GM19397 (cell line): ENCODE measurements around the gene CDK5RAP2.
A peak's percentile ranks its signal among the peaks of the same experiment; 100 is the strongest.
"Not testable (repeated sequence)": the region's sequence is repeated elsewhere in the genome, so short reads cannot be mapped to it uniquely, and the experiment has no call there.

Experiments used
- ATAC-seq: cut with Tn5 transposase; IDR thresholded peaks from one replicate; pipeline ENCODE4 v1.9.1; 2021; ENCODE audit warnings: mild to moderate bottlenecking, moderate library complexity; ENCODE audit not compliant: unreplicated experiment

Gene CDK5RAP2

DNA sequence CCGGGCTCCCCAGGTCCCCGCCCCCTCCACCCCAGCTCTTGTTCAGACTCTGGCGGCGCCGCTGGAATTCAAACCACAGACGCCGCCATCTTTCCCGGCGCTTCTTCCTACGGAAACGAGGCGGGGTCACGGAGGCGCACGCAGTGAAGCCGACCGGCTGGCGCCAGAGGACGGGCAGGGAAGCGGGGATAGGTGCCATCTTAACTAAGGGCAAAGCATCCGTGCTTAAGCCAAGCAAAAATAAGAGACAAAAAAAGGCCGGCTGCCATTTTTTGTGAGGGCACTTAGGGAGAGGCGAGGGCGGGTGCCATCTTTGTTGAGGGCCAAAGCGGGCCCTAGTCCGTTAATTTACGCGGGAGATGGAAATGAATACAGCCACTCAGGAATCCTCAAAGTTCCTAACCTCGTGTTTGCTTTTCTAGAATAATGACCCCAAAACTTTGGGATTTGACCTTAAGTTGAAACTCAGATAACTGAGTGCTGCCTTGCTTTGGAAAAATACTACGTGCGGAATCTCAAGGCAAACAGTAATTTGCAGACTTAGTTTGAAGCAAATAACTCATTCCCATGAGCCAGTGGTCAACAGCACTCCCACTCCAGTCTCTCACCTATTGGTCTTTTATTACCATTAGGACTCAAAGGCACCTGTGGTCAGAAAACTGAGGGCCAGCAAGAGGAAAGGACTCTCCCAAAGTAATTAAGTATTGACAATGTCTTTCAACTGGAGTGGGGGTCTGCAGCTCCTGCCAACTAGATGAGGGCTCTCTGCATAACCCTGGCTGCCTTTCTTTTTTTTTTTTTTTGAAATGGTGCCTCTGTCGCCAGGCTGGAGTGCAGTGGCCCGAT is at the start of gene CDK5RAP2:
Gene CDK5RAP2, minus strand, starts transcription at position 117 of the 846 bp plus-strand sequence. CDS start 189 bp downstream, outside the sequence.
- peak; percentile 96 for ATAC-seq

DNA sequence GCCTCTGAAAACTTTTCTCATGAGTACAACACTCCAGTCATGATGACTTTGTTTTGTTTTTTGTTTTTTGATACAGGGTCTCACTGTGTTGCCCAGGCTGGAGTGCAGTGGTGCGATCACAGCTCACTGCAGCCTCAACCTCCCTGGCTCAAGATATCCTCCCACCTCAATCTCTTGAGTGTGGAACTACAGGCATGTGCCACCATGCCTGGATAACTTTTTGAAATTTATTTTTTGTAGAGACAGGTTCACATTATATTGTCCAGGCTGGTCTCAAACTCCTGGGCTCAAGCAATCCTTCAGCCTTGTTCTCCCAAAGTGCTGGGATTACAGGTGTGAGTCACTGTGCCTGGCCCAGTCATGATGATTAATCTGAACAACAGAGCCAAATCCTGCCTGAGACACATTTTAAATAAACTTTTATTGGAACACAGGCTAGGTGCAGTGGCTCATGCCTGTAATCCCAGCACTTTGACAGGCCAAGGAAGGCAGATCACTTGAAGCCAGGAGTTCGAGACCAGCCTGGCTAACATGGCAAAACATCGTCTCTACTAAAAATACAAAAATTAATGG is 49.0 kb upstream of the CDK5RAP2 start:
- ATAC-seq = not testable (repeated sequence)

DNA sequence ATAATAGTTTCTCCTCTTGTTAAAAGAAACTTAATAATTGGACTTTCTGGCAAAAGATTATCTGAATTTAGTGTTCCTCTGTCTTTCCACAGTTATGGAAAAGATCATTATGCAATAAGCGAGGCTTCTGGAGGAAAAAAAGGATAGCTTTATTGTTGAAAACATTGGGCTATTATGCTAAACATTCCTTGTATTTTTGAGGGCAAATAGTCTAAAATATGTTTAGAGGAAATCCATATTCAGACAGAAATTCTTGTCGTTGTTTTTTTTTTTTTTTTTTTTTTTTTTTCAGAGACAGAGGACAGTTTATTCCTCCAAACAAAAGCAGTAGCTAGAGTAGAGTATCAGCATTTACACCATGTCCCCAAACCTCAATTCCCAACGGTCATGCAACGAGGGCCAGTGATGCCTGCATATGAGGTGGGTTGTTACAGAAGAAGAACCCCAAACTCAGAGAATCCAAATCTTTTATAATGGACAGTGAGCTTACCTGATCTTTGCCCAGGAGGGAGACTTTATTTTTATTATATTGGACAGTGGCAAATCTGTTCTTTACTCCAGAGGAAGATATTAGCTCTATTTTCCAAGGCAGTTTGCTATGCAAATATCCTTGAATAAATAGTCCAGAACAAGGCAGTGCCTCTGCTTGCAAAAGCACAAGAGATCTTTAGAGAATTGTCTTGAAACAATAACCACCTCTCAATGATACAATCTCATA is 48.4 kb upstream of the CDK5RAP2 start:
- ATAC-seq = no peak

DNA sequence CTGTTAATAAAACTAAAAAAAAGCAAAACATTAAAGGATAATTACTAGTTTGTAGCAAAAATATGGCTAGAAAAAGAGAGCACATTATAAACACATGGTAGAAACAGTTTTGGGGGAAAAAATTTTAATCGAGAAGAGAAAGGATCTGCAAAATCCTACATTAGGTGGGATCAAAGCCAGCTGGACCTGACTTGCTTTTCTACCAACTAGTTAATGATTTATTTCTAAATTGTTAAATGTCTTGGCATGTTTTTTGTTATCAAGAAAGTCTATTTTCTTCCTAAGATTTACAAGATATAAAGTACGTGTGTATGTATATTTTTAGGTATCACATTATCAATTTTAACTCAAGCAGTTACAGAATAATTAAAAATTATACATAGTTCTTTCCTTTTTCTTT is 47.1 kb upstream of the CDK5RAP2 start:
- no peak for ATAC-seq

DNA sequence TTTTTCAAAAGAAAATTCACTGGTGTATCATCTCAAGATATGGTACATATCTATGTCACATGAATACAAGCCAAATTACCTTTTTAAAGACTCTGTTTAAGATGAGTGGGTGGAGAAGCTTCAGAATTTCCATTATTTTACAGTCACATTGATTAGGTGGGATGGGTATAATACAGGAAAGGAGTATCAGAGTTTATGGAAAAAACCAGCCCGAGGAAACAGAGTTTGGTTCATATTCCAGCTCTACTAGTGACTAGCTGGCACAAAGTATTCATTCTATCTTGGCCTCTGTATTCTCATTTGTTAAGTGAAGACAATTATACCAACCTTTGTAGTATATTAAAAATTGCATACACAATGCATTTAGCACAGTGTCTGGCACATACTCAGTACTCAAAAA is 46.5 kb upstream of the CDK5RAP2 start:
- no peak for ATAC-seq

DNA sequence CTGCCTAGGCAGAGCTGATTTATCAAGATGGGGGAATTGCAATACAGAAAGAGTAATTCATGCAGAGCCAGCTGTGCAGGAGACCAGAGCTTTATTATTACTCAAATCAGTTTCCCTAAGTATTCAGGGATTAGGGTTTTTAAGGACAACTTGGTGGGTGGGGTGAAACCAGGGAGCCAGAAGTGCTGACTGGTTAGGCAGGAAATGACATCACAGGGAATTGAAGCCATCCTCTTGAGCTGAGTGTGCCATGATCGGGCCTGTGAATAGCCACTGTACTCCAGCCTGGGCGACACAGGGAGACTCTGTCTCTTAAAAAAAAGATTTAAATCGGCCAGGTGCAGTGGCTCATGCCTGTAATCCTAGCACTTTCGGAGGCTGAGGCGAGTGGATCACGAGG is 45.3 kb upstream of the CDK5RAP2 start:
- no peak for ATAC-seq

DNA sequence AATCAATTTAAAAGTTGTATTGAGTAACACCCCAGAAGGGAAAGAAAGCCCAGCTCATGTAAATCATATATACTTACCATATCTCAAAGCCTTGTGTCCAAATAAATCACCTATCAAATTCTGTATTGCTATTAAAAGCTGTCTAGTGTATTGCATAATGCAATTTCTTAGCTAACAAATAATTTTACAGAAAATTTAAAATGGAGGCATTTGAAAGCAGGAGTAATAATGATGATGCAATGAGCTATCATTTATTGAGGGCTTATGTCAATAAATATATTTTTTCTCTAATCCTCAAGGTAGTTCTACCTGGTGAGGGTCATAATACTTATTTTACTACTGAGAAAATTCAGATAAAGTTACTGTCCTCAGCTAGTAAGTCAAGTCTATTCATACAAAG is 42.8 kb upstream of the CDK5RAP2 start:
- ATAC-seq = no peak

DNA sequence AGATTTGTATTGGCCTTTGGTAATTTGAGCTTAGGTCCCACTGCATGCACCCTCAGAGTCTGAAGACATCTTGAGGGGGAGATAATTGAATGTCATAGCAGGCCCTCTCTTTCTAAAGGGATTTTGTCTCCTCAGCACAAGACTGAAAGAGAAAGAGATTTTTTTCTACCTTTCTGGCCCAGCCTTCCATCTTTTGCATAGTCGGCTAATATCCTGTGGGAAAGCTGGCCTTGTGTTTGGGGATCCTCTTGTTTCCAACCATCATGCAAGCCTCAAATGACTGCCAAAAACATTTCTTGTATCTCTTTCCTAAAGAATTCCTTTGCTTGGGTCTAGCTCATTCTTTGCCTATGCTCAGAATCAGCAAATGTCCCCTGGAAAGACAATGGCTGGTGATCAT is 42.0 kb upstream of the CDK5RAP2 start:
- no peak for ATAC-seq

DNA sequence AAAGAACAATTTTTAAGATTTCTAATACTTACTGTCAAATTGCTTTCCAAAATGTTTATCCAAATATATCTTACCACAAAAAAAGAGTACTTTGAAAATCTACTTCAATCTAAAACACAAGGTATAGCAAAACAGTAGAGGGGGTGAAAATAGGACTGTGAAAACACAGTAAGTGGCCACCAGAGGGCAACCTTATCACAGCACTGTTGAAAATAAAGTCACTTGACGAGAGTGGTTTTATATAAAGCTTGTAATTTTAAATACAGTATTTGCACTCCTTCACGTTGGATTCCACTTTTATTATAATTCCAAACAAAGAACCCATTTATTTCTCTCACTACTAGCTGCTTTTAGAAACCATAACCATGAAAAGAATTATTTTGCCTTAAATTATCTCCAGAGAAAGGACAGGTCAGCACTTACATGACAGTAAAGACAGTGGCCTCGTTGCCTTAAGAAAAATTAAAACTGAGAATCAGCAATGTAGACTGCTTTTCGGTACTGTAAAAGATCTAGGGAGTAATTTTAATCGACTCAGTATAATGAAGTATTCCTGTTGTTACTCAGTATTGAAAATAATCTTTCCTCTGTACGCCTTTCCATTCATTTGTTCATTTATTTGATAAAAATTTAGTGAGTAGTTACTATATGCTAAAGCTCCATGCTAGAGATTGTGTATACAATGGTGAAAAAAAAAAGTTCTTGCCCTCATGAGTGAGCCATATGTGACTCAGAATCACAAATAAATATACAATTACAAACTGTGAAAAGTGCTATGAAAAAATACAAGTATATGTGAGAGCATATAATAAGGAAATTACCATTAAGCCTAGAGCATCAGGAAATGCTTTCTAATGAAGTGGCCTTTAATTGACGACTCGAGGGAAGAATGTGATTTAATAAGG is 40.0 kb upstream of the CDK5RAP2 start:
- ATAC-seq = no peak

DNA sequence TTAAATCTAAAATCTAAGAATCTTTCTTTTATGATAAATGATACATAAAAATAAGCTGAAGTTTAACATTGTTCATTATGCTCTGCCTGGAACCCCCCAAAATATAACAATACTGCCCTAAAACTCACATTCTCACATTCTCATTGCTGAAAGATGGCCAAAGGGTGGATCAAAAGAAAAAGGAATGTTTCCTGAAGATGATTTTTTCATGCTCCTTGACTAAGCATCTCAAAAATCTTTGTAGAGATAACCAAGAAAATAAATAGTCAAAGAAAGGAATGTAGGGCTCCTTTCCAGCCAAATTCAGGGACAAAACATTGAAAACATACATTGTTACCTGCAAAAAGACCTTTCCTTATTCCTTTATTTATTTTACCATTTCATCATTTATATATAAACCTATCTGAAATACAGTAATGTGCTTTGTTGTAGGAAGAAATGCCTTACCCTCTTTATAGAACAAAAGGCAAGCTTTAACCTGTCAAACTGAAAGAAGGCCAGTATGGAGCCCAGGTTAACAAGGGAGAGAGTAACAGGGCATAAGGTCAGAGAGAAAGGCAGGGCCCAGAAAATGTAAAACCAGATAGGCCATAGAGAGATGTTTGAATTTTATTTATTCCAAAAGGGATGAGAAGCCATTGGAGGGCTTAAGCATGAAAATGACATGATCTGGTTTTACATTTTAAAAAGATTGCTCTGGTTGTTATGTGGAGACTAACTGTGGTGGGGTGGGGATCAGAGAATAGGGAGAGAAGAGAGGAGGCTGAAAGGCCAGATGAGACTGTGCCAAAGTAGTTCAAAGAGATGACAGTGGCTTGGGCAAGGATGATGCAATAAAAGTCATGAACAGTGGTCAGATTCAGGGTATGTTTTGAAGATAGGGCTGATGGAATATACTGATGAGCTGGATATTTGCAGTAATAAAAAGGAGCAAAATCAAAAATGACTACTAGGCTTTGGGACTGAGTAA is 37.3 kb upstream of the CDK5RAP2 start:
- ATAC-seq = no peak

DNA sequence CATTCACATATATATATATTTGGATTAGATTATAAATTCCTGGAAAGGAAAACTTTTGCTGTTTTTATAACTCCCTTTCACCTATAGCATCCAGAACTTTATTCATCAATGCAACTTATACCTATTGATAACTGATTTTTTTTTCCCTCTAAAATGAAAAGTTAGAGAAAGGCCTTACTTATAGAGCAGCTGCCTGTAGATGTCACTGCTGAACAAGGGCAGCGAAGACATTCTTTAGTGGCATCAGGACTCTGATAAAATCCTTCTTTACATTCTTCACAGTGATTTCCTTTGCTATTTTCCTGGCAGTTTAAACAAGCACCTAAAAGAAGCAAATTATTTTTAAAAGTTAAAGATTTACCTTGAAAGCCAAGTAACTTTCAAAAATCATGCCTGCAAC is 32.3 kb upstream of the CDK5RAP2 start:
- ATAC-seq = no peak

DNA sequence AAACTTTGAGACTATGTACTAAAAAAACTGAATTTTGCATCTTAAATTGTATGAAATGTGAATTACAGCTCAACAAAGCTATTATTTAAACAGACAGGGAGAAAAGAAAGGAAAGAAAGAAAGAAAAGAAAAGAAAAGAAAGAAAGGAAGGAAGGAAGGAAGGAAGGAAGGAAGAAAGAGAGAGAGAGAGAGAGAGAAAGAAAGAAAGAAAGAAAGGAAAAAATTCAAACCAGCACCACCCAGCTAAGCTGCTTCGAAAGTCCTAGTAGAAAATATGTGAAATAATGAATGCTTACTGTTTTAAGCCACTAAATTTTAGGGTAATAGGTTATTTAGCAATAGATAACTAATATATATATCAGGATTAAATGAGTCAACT is 31.7 kb upstream of the CDK5RAP2 start:
- ATAC-seq = no peak

DNA sequence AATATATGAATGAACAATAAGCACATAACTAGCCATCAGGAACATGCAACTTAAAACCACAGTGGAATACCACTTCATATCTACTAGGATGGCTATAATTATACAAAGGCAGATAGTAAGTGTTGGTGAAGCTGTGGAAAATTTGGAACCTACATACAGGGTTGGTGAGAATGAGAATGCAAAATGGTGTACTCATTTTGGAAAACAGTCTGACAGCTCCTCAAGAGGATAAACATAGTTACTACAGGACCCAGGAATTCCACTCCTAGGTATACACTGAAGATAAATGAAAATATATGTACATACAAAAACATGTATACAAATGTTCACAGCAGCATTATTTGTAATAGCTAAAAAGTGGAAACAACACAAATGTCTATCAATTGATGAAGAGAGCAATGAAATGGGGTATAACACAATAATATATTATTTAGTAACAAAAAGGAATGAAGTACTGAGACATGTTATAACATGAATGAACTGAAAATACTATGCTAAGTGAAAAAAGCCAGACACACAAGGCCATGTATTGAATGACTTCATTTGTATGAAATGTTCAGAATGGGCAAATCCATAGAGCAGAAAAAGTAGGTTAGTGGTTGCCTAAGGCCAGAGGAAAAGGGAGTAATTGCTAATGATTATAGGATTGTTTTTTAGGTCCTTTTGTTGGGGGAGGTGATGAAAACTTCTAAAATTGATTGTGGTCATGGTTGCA is 31.2 kb upstream of the CDK5RAP2 start:
- ATAC-seq = no peak

DNA sequence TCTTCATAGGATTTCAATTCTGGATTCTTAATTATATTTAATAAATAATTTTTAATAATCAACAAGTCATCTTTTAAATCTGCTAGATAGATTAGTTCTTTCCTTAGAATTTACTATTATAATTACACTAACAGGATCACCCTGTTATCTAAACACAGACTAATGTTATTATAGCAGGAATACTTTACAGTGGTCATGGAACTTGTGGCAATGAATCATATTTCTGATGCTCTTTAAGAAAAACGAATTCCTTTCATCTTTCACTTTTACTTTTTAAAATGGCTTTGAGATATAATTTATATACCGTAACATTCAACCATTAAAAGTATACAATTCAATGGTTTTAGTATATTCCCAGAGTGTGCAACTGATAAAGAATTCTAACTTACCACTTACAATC is 29.7 kb upstream of the CDK5RAP2 start:
- no peak for ATAC-seq

DNA sequence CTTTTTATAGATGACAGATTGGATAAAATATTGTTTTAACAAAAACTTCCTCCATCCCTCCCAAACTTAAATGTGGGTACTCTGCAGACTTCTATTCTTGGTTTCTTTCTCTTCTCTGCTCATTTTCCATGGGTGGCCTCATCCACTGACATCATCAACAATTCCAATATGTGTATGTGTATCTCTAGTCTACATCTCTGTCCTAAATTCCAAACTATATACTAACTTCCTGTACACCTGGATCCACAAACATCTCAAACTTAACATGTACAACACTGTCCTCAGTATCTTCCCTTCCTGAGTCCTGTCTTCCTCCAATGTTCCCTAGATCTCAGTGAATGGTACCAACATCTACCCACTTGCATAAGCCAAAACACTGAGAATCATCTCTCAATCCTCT is 28.5 kb upstream of the CDK5RAP2 start:
- no peak for ATAC-seq

DNA sequence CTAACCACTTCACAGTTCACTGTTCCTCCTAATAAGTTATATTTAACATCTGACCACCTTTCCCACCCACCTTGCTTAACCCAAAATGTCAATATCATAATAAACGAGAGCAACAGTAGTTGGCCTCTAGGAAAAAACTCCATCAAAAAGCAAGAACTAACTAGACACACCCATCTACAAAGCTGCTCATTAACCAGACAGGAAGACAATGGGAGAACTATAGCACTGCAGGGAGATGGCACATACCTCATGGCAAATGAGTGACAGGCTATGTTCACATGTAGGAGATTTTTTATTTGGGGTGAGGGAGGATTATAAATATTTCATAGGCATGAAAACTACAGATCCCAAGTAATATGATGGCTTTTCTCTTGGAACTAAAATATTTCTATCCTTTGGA is 23.6 kb upstream of the CDK5RAP2 start:
- no peak for ATAC-seq

DNA sequence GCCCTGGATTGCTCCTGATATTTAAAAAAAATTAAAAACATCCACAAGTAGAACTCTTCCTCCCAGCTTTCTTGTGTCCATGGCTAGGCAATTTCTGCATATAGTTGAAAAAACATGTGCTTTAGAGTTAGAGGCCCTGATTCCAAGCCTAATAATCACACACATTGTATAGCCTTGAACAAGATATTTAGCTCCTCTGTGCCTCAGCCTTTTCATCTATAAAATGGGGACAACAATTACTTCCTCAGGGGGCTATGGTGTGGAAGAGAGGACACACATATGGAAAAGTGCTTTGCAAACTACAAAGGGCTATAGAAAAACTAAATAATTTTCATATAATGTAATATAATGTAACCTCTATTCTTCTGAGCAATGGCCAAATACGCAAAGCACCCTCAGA is 23.0 kb upstream of the CDK5RAP2 start:
- no peak for ATAC-seq

DNA sequence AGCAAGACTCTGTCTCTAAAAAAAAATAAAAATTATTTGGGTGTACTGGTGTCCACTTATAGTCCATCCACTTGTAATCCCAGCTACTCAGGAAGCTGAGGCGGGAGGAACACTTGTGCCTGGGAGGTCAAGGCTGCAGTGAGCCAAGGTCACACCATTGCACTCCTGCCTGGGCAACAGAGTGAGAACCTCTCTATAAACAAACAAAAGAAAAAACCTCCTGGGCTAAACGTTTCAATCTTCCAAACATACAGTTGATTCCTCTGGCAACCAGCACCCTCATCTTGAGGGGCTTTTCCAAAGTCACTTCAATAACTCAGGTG is 13.9 kb upstream of the CDK5RAP2 start:
- ATAC-seq = no peak

DNA sequence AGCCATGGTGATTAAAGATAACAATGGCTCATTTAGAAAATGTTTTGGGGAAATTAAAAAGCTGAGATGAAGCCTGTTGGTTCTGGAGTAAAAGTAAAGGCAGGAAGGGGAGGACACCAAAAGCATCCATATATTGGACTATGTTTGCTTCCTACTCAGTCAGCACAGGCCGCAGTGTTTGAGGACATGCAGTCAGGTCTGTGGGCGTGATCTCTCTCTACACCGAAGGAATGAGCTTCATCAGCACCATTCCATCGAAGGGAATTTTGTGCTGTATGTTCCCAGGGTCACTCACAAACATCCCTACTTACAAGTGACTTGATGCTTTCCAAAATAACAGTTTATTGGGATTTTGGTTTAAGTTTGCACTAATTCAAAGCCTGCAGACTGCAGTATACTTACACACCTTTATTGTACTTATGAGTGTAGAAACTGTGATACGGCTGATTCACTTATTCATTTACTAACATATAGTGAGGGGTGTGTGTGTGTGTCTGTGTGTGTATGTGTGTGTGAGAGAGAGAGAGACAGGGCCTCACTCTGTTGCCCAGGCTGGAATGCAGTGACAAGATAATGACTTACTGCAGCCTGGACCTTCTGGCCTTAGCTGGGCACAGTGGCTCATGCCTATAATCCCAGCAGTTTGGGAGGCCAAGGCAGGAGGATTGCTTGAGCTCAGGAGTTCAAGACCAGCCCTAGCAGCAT is 13.4 kb upstream of the CDK5RAP2 start:
- no peak for ATAC-seq
